GM19328 (cell line): ENCODE results near the gene ZC3H12C.
"Not testable (repeated sequence)": the region's sequence is repeated elsewhere in the genome, so short reads cannot be mapped to it uniquely, and the experiment has no call there.

Experiments
- ATAC-seq: cut with Tn5 transposase; IDR thresholded peaks from one replicate; pipeline ENCODE4 v1.9.1; 2021; ENCODE audit warnings: mild to moderate bottlenecking, moderate library complexity; ENCODE audit not compliant: unreplicated experiment

The ZC3H12C gene

DNA sequence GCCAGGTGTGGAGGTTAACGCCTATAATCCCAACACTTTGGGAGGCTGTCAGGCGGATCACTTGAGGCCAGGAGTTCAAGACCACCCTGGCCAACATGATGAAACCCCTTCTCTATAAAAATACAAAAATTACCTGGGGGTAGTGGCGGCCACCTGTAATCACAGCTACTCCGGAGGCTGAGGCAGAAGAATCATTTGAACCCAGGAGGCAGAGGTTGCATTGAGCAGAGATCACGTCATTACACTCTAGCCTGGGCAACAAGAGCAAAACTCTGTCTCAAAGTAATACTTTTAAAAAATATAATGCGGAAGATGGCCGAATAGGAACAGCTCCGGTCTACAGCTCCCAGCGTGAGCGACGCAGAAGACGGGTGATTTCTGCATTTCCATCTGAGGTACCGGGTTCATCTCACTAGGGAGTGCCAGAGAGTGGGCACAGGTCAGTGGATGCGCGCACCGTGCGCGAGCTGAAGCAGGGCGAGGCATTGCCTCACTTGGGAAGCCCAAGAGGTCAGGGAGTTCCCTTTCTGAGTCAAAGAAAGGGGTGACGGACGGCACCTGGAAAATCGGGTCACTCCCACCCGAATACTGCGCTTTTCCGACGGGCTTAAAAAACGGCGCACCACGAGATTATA lies 115.6 kb downstream of the ZC3H12C start:
- not testable (repeated sequence) for ATAC-seq

DNA sequence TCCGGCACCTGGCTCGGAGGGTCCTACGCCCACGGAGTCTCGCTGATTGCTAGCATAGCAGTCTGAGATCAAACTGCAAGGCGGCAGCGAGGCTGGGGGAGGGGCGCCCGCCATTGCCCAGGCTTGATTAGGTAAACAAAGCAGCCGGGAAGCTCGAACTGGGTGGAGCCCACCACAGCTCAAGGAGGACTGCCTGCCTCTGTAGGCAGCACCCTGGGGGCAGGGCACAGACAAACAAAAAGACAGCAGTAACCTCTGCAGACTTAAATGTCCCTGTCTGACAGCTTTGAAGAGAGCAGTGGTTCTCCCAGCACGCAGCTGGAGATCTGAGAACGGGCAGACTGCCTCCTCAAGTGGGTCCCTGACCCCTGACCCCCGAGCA lies 116.1 kb downstream of the ZC3H12C start:
- not testable (repeated sequence) for ATAC-seq

- no peak for ATAC-seq
These were observed 124.2 kb downstream of the ZC3H12C start for GRCh38 chr11:110217223-110217877.

DNA sequence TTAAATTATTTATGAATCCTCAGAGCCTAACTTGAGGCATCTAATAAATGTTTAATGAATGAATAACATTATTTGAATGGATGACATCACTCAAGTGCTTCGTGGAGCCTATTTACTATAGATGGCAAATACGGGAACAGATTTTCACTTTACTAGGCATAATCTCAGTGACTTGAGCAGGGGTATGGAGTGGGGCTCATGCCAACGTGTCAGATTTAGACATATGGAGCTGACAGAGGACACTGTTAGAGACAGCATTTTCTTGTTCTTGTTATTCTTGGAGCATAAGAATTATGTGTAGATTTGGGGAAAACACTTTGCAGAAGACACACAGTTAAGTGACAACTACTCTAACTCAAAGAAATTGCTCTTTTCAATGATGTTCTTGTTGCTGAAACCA lies 124.7 kb downstream of the ZC3H12C start:
- ATAC-seq: no peak

- ATAC-seq: no peak
These were observed 126.0 kb downstream of the ZC3H12C start for GRCh38 chr11:110219006-110219785.
